K562 (cell line): ENCODE measurements around the gene COMMD8. TPM values are rescaled to one million over a fixed set of nuclear protein-coding genes. Genes with fewer than 3 reads are reported as not detected.
A peak's percentile ranks its signal among the peaks of the same experiment; 100 is the strongest.

Experiments used
- ATAC-seq: fragments of 200-7000 bp; cut with Tn5 transposase; 3 replicates; pipeline ENCODE4 v1.9.1; 2020; ENCODE audit warnings: moderate library complexity
- BruUV-seq: library from RNA; stranded (reverse); fragments of 400-500 nt; replicated peaks from 2 replicates; lab custom pipeline; 2021; lab: Mats Ljungman, UMichigan
- CTCF ChIA-PET: fragments of 300-600 bp; formaldehyde crosslinking; extraction: SDS; loops from one replicate; lab custom pipeline; 2021; ENCODE audit warnings: low intra/inter-chr PET ratio; lab: Yijun Ruan, JAX
- POLR2A ChIA-PET: fragments of 300-600, 350-650 bp; sonication (Branson Sonifier 250); formaldehyde crosslinking; extraction: SDS; loops from one replicate; lab custom pipeline; 2021; ENCODE audit warnings: antibody characterized with exemption, inconsistent platforms; lab: Yijun Ruan, JAX
- DNase-seq, 4 experiments: peaks; one replicate each; pipeline versions ENCODE4 v3.0.0 to v3.0.0-alpha.2; 2011 to 2018; ENCODE audit warnings: low spot score in 3 of 4, mixed read lengths in 3 of 4; ENCODE audit errors: extremely low read depth in 1 of 4
- FAIRE-seq: peaks from 2 replicates; lab custom pipeline; 2011; peaks lifted over from hg19 to GRCh38; lab: Jason Lieb, UNC
- H2AFZ ChIP-seq: 2 replicates; pipeline ENCODE4 v1.6.0; 2011; ENCODE audit warnings: low read depth, low read length, control low read depth, inconsistent platforms
- H3K27ac ChIP-seq: fragments of 200-600 bp; 3 replicates; pipeline ENCODE4 v1.8.0; 2011; ENCODE audit warnings: low read depth, mild to moderate bottlenecking, control low read depth, inconsistent platforms, low read length, moderate library complexity, mixed read lengths; ENCODE audit errors: extremely low read depth
- H3K27me3 ChIP-seq, 2 experiments: fragments of 300-600 bp in 1 of 2; 2 replicates in 1 of 2; 3 replicates in 1 of 2; pipeline versions ENCODE4 v1.6.0 to v1.8.0; 2011; ENCODE audit warnings: inconsistent platforms in 2 of 2, low read length in 2 of 2, mild to moderate bottlenecking in 1 of 2, mixed read lengths in 1 of 2, moderate library complexity in 1 of 2; ENCODE audit not compliant: control insufficient read depth in 2 of 2, insufficient read depth in 2 of 2
- H3K36me3 ChIP-seq: fragments of 300-600 bp; 3 replicates; pipeline ENCODE4 v1.8.0; 2011; ENCODE audit warnings: mild to moderate bottlenecking, low read length, inconsistent platforms; ENCODE audit not compliant: control insufficient read depth, insufficient read depth
- H3K4me1 ChIP-seq, 2 experiments: fragments of 200-600 bp in 1 of 2; replicated peaks in 1 of 2; 2 replicates in 1 of 2; 3 replicates in 1 of 2; pipeline versions ENCODE4 v1.5.1 to v1.8.0; 2011; ENCODE audit warnings: inconsistent platforms in 2 of 2, low read length in 2 of 2, mild to moderate bottlenecking in 1 of 2, mixed read lengths in 1 of 2, moderate library complexity in 1 of 2; ENCODE audit not compliant: control insufficient read depth in 2 of 2, insufficient read depth in 2 of 2
- H3K4me2 ChIP-seq: 2 replicates; pipeline ENCODE4 v1.6.1; 2011; ENCODE audit warnings: low read length, control low read depth, inconsistent platforms, mixed read lengths; ENCODE audit not compliant: insufficient read depth
- H3K4me3 ChIP-seq: fragments of 200-600 bp; sonication (generic), shearing (Covaris generic); 2 replicates; pipeline ENCODE4 v1.5.1; 2016; ENCODE audit warnings: control low read depth, inconsistent platforms
- H3K79me2 ChIP-seq: fragments of 200-600 bp; 3 replicates; pipeline ENCODE4 v1.8.0; 2011; ENCODE audit warnings: low read length, inconsistent platforms; ENCODE audit not compliant: control insufficient read depth, insufficient read depth
- H3K9ac ChIP-seq, 2 experiments: 2 replicates each; pipeline versions ENCODE4 v1.6.0 to v1.6.1; 2011; ENCODE audit warnings: low read depth in 2 of 2, low read length in 2 of 2, control low read depth in 1 of 2, inconsistent platforms in 1 of 2, mild to moderate bottlenecking in 1 of 2, mixed read lengths in 1 of 2; ENCODE audit not compliant: insufficient read depth in 1 of 2
- H3K9me1 ChIP-seq: one replicate; pipeline ENCODE4 v1.6.0; 2011; ENCODE audit warnings: inconsistent platforms, mild to moderate bottlenecking, low read length, moderate library complexity; ENCODE audit not compliant: control insufficient read depth, insufficient read depth
- H3K9me3 ChIP-seq: replicated peaks from 2 replicates; pipeline ENCODE4 v1.5.1; 2011; ENCODE audit warnings: low read depth, low read length, inconsistent platforms; ENCODE audit not compliant: control insufficient read depth, insufficient read depth
- H4K20me1 ChIP-seq: replicated peaks from 2 replicates; pipeline ENCODE4 v1.6.1; 2011; ENCODE audit warnings: low read length, inconsistent platforms, mixed read lengths; ENCODE audit not compliant: control insufficient read depth, insufficient read depth
- ATF1 ChIP-seq, 2 experiments: fragments of 450-650 bp in 1 of 2; IDR thresholded peaks; 2 replicates each; pipeline ENCODE4 v1.6.1; 2016; ENCODE audit warnings: missing compliant biosample characterization in 1 of 2, missing genetic modification characterization in 1 of 2
- MTA2 ChIP-seq: fragments of 450-650 bp; IDR thresholded peaks from 2 replicates; pipeline ENCODE4 v1.6.1; 2016; ENCODE audit warnings: low read depth
- NFIX ChIP-seq: fragments of 250-450 bp; sonication (Bioruptor Pico); IDR thresholded peaks from 2 replicates; pipeline ENCODE4 v1.4.0; 2020; ENCODE audit warnings: low read depth, mild to moderate bottlenecking, moderate library complexity
- NR0B1 ChIP-seq: fragments of 450-650 bp; IDR thresholded peaks from one replicate; pipeline ENCODE4 v1.6.1; 2018; ENCODE audit warnings: mild to moderate bottlenecking, moderate library complexity; ENCODE audit not compliant: partially characterized antibody
- RCOR1 ChIP-seq, 2 experiments: IDR thresholded peaks; 2 replicates each; pipeline ENCODE4 v1.6.1; 2012; ENCODE audit warnings: low read depth in 2 of 2, low read length in 2 of 2, borderline replicate concordance in 1 of 2, improper control_type of control experiment in 1 of 2
- RFX1 ChIP-seq: fragments of 450-650 bp; IDR thresholded peaks from 2 replicates; pipeline ENCODE4 v1.6.1; 2016; ENCODE audit warnings: mild to moderate bottlenecking, moderate library complexity
- WGBS: fragments of 100-300 bp; shearing (Covaris generic); methylation state at CpG from one replicate; pipeline ENCODE4 v1.1.6; 2016; ENCODE audit warnings: low coverage, mixed read lengths; ENCODE audit not compliant: insufficient coverage; ENCODE audit errors: missing lambda C conversion rate; 5-methylcytosine and 5-hydroxymethylcytosine counted together
- in situ Hi-C: fragments of 300-500 bp; cut with MboI; formaldehyde crosslinking; loops from 4 replicates; pipeline ENCODE4 v1.15.0; 2018; ENCODE audit warnings: inconsistent platforms, mixed read lengths
- intact Hi-C: fragments of 100-400 bp; cut with micrococcal nuclease; formaldehyde crosslinking; loops from 2 replicates; pipeline ENCODE4 v1.14.2; 2022
- polyA plus RNA-seq, 8 experiments: library from polyadenylated mRNA; depleted of rRNA in 4 of 8; stranded (reverse) in 5 of 8; unstranded in 3 of 8; fragments of >200 nt; fragmentation: Nextera tagmentation in 2 of 8; fragmentation: Illumina TruSeq in 1 of 8; extraction: Ambion mirVana in 2 of 8; extraction: Trizol in 1 of 8; gene quantifications; 2 replicates each; pipeline versions ENCODE4 v1.2.1 to v1.2.3, GENCODE V29; 2011 to 2014; ENCODE audit warnings: inconsistent platforms in 1 of 8, missing spikeins in 1 of 8
- total RNA-seq, 7 experiments: library from RNA; depleted of rRNA in 6 of 7; stranded (reverse); fragments of >200 nt in 6 of 7; fragmentation: Illumina TruSeq in 2 of 7; extraction: Trizol in 2 of 7; gene quantifications; 2 replicates each; pipeline versions ENCODE4 v1.2.1 to v1.2.3, GENCODE V29; 2011 to 2021; ENCODE audit warnings: low replicate concordance in 1 of 7

Gene COMMD8
- total and polyA plus RNA-seq, 9 of the 15 experiments (the other 6 are each of a cell fraction or from before 2014, with no cell fraction given): 7.6 to 41.0 (median 13.1) TPM

GRCh38 chr4:47469951-47470350, 6.4 kb upstream of the COMMD8 start:
- no peak for DNase-seq
- H3K9ac ChIP-seq: no peak overlapping the region
- no peak for ATAC-seq
- H3K9me3 ChIP-seq: no peaks in the 10 kb centered on the region
- no peak overlapping the region for H2AFZ ChIP-seq
- no TSS peak for BruUV-seq
- no peaks in the 10 kb centered on the region for H3K9me1 ChIP-seq
- TF ChIP-seq NR0B1 (no peak), NFIX (no peak), ATF1 (CRISPR knock-in tag; IDR thresholded peaks at IDR 0.05) (no peak), ATF1 (tag; IDR thresholded peaks at IDR 0.05) (no peak)
- H4K20me1 ChIP-seq: no peaks in the 10 kb centered on the region
- H3K36me3 ChIP-seq: no peaks in the 10 kb centered on the region
- H3K27ac ChIP-seq: no peak overlapping the region
- intact Hi-C loops: no loop called here
- ChIA-PET CTCF (no interaction called here), POLR2A (no interaction called here)
- H3K4me3 ChIP-seq: no peak overlapping the region
- FAIRE-seq: no peak
- no peaks in the 10 kb centered on the region for H3K4me1 ChIP-seq
- 2% methylated on average over 3 of the region's 3 CpGs for WGBS
- in situ Hi-C loops: no loop called here
- H3K27me3 ChIP-seq: peaks cover 0 to 7% of the 10 kb centered on the region in 2 experiments; a peak in 2 of 5 replicates
- H3K79me2 ChIP-seq: no peaks in the 10 kb centered on the region
- H3K4me2 ChIP-seq: no peak overlapping the region

- H3K27me3 ChIP-seq: peaks cover 0 to 7% of the 10 kb centered on the region in 2 experiments; a peak in 1 of 5 replicates
- no peaks in the 10 kb centered on the region for H4K20me1 ChIP-seq
- H3K36me3 ChIP-seq: no peaks in the 10 kb centered on the region
- DNase-seq (no peak), FAIRE-seq (no peak), ATAC-seq (no peak)
- no peaks in the 10 kb centered on the region for H3K79me2 ChIP-seq
- CTCF ChIA-PET: no interaction called here
- H3K9me3 ChIP-seq: no peaks in the 10 kb centered on the region
- no peak overlapping the region for H3K4me2 ChIP-seq
- in situ Hi-C loops: no loop called here
- TF ChIP-seq RCOR1 (IDR thresholded peaks at IDR 0.05; ENCODE audit: borderline replicate concordance in 1 of 2, low read depth in 2 of 2, low read length in 2 of 2) (no peak), RFX1 (peak; percentile 38; the same call in 1 of the 2 replicates), MTA2 (no peak)
- BruUV-seq: no TSS peak
- H2AFZ ChIP-seq: no peak overlapping the region
- H3K27ac ChIP-seq: no peak overlapping the region
- no peak overlapping the region for H3K9ac ChIP-seq
- H3K4me3 ChIP-seq: no peak overlapping the region
- intact Hi-C loops: no loop called here
- 1% methylated on average over 6 of the region's 6 CpGs for WGBS
- POLR2A ChIA-PET: no interaction called here
- no peaks in the 10 kb centered on the region for H3K9me1 ChIP-seq
- H3K4me1 ChIP-seq: no peaks in the 10 kb centered on the region; a peak in 1 of 5 replicates
Observed at GRCh38 chr4:47468706-47469365, 5.3 kb upstream of the COMMD8 start.
